GM12874 (cell line): ENCODE data around the gene IFT43.

Experiments
- TF ChIP-seq, protein P1 (sequence below): IDR thresholded peaks from 2 replicates; pipeline ENCODE4 v1.5.1; 2011; ENCODE audit warnings: low read depth, mild to moderate bottlenecking, control low read depth, low read length, moderate library complexity; ENCODE audit not compliant: insufficient read depth

IFT43 gene

DNA sequence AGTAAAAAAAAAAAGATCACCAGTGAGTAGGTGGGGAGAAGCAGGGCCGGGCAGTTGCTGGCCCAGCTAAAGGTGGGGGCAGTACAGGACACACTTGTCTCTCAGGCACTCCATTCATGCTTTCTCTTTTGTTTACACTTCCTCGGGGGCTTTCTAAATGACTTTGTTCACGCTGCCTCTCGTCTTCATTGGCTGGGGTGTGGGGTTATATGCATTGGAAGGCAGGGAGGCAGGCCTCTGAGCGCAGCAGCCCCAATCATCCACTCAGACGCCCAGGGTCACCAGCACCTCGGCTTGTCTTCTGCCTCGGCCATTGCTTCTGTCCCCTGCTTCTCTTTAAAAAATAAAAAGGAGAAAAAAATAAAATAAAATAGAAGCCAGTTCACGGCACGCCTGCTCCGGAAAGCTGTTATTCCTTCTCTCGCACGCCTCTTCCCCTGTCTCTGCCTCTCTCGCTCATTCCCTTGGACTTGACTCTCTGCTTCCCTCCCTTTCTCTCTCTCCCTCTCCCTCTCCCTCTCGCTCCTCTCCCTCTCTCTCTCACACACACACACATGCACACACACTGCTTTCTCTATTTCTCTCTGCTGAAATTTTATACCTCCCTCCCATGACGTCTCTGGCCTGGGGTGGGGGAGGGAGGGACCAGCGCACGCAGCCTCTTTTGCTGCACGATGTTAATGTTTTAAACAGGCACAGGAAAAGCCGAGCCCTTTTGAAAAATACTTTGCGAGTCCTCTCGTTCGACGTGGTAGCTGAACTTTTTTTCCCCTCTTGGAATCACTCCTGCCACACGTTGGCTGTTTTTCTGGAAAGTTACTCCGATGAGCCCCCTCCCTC, 3.9 kb upstream of the IFT43 start, which contains the start of gene TGFB3:
TSS of gene TGFB3 (minus strand) at position 570 of the 840 bp plus-strand sequence. CDS start 1,102 bp downstream, outside the sequence.
- TF ChIP-seq, protein P1, sequence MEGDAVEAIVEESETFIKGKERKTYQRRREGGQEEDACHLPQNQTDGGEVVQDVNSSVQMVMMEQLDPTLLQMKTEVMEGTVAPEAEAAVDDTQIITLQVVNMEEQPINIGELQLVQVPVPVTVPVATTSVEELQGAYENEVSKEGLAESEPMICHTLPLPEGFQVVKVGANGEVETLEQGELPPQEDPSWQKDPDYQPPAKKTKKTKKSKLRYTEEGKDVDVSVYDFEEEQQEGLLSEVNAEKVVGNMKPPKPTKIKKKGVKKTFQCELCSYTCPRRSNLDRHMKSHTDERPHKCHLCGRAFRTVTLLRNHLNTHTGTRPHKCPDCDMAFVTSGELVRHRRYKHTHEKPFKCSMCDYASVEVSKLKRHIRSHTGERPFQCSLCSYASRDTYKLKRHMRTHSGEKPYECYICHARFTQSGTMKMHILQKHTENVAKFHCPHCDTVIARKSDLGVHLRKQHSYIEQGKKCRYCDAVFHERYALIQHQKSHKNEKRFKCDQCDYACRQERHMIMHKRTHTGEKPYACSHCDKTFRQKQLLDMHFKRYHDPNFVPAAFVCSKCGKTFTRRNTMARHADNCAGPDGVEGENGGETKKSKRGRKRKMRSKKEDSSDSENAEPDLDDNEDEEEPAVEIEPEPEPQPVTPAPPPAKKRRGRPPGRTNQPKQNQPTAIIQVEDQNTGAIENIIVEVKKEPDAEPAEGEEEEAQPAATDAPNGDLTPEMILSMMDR, result no peak

DNA sequence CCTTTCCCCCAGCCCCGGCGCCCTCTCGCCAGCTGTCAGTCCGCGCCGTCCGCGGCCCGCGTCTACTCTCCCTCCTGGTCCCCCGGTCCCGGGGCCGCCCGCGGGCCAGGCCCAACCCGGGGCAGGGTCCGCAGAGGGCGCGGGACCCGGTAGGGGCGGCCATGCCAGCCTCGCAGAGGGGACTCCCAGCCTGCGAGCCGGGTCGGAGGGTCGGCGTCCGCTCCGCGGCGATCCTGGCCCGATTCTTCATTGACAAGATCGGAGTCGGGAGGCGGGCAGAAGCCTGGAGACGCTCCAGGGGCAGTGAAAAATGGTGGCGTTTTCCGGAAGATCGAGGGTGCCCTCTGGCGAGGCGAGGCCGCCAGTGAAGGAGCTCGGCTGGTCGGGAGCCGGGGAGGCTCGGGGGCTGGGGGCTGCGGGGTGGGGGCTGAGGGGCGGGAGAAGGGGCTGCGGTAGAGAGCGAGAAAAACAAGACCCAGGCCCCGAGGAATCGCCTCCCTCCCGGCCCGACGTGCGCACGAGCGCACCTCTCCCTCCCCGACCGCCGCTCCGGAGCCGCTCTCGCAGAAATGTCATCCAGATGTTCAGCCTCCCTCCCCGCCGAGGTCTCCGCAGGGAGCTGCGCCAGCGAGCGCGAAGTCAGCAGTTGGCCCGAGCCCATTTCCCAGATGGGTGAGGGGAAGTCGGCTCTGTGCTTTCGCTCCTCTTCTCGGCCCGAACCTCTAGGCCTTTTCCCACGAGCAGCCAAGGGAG, 3.1 kb upstream of the IFT43 start:
- TF ChIP-seq, protein P1, result peak; percentile 76

DNA sequence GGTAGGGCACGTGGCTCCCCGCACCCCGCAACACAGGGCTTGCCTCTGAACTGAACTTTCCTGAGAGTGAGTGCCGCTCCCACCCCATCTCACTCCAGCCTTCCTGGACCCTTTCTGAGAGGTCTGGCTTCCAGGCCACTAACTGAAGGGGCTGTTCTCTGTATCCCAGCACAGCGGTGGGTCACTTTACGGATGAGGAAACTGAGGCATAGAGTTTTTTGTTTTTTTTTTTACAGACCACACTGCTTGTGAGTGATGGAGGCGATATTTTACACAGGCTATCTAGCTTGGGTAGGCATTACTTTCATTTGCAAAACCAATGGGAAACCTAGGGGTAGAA, 2.6 kb upstream of the IFT43 start:
- TF ChIP-seq, protein P1, result no peak

DNA sequence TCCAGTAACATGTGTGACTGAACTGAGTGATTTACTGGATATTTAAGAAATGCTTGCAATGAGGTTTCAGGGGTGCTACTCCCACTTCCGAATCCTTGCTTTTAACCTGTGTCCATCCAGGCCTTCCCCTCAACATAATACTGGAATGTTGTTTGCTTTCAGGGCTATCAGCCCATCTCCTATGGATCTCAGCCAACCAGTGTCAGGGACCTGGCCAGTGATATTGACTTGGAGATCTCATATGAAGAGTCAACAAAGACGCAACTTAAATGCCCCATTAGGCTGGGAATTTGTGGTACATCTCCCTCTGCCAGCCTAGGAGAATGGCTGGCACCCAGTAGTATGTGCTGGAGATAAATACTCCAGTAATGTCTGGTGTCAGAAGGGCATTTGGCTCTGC, 889 bp upstream of the IFT43 start:
- TF ChIP-seq, protein P1, result no peak

DNA sequence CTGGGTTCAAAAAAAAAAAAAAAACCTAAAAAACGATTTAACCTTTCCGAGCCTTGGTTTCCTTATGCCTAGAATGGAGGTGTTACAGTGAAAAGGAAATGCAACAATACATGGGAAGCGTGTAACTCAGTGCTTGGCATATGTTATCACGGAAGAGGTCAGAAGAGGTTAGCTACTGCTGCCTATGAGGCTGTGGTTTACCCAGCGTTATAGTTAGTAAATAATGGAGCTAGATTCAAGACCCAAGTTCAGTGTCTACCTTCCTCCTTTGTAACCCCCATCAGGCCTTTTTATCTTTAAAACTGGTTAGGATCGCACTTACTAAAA, 839 bp downstream of the IFT43 start:
- TF ChIP-seq, protein P1, result no peak

DNA sequence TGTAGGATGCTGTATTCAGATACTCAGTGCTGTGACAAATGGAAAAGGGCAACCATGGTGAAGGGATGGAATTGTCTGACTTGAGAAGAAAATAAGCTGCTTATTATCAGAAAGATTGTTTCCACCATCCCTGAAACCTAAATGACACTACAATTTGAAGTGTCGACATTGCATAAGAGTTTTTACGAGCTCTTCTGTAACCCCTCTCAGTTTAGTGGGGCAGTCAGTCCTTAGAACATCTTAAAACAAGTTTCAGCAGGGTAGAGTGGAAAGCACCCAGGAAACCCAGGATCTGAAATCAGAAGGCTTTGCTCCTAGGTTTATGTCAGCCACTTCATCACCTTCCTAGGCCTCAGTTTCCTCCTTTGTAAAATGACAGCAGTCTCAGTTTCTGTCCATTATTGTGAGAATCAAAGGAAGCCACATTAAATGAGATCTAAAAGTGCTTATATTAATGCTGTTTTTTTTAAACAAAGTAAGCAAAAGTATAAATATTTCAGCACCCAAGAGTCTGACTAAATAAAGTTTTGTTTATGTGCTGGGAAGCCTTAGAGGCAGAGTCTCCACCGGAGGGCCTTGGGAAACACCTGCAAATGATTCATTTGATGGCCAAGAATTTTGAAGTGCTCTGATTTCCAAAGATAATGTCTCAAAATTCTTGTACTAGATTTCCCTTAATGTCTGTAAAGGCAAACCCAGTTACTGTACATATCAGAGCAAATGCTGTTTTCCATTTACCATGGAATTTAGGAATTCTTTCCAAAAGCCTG, 1.8 kb downstream of the IFT43 start:
- TF ChIP-seq, protein P1, result no peak

DNA sequence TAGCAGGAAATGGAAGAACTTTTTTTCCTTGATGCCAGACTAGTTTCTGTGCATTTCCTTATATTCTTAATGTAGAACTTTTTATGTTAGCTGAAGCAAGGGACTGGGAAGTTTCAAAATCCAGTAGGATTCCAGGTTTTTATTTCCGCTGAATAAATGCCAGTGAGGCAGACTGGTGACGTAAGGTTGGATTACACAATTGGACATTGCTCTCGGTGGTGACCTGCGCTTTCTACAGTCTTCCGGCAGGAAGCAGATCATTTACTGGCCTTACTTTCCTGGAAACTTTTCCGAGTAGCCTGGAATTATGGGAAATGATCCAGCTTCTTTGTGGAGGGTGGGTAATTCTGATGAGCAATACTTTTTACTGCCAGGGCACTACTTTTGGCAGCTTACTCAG, 3.6 kb downstream of the IFT43 start:
- TF ChIP-seq, protein P1, result no peak
